Liver (tissue), 3 donors: ENCODE data around the gene ANTXR2.

Source experiments
- GABPA ChIP-seq, 2 donors: IDR thresholded peaks in 1 of 2; conservative IDR thresholded peaks in 1 of 2; 2 replicates each; pipeline ENCODE4 v1.6.1; 2016; ENCODE audit warnings: antibody characterized with exemption in 2 of 2, mild to moderate bottlenecking in 1 of 2, moderate library complexity in 1 of 2
- RAD21 ChIP-seq, 2 donors: IDR thresholded peaks; 2 replicates each; pipeline ENCODE4 v1.6.1; 2016; ENCODE audit warnings: antibody characterized with exemption in 2 of 2, mild to moderate bottlenecking in 2 of 2
- TAF1 ChIP-seq: conservative IDR thresholded peaks from 2 replicates; pipeline ENCODE4 v1.6.1; 2016; ENCODE audit warnings: antibody characterized with exemption, mild to moderate bottlenecking
- TF ChIP-seq, protein P1 (sequence below): IDR thresholded peaks from 2 replicates; pipeline ENCODE4 v1.6.1; 2016; ENCODE audit warnings: antibody characterized with exemption
- TF ChIP-seq, protein P2 (sequence below): fragments of 150-350 bp; IDR thresholded peaks from 2 replicates; pipeline ENCODE4 v1.5.1; 2017; ENCODE audit warnings: improper control_type of control experiment, low read depth, low read length; ENCODE audit not compliant: missing input control
- donor health status: healthy.
- donor health status: healthy.

DNA sequence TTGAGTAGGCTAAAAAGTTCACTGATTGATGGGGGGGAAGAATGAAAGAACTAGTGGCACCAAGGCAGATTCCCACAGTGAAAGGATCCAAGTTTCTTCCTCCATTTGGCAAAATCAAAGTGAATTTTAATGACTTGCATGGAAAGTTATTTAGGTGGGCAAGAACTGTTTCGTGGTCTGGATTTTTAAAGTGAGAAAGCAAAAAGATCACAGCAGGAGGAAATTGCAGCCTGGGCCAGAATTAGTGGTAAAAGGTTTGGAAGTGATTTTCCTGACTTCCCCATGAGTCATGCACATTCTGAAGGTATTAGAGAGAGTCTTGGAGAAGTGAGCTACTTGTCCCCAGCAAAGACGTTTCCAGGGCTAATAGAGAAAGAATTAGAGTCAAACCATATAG is 207.8 kb downstream of the ANTXR2 start:
- TF ChIP-seq, protein P1, sequence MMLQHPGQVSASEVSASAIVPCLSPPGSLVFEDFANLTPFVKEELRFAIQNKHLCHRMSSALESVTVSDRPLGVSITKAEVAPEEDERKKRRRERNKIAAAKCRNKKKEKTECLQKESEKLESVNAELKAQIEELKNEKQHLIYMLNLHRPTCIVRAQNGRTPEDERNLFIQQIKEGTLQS, result no peak
- TF ChIP-seq RAD21 (IDR thresholded peaks at IDR 0.05) (no peak), TAF1 (no peak), GABPA (IDR thresholded peaks at IDR 0.05 in 1 of 2, conservative IDR thresholded peaks at IDR 0.05 in 1 of 2) (no peak)
- TF ChIP-seq, protein P2, sequence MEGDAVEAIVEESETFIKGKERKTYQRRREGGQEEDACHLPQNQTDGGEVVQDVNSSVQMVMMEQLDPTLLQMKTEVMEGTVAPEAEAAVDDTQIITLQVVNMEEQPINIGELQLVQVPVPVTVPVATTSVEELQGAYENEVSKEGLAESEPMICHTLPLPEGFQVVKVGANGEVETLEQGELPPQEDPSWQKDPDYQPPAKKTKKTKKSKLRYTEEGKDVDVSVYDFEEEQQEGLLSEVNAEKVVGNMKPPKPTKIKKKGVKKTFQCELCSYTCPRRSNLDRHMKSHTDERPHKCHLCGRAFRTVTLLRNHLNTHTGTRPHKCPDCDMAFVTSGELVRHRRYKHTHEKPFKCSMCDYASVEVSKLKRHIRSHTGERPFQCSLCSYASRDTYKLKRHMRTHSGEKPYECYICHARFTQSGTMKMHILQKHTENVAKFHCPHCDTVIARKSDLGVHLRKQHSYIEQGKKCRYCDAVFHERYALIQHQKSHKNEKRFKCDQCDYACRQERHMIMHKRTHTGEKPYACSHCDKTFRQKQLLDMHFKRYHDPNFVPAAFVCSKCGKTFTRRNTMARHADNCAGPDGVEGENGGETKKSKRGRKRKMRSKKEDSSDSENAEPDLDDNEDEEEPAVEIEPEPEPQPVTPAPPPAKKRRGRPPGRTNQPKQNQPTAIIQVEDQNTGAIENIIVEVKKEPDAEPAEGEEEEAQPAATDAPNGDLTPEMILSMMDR, result no peak
